ENCODE data around the gene NPAT. TPM values are rescaled to one million over a fixed set of nuclear protein-coding genes. Genes with fewer than 3 reads are reported as not detected.
A peak's percentile ranks its signal among the peaks of the same experiment; 100 is the strongest.

The NPAT gene
- total and polyA plus RNA-seq, 11 donors, result 1.8 to 12.3 (median 8.1) TPM

DNA sequence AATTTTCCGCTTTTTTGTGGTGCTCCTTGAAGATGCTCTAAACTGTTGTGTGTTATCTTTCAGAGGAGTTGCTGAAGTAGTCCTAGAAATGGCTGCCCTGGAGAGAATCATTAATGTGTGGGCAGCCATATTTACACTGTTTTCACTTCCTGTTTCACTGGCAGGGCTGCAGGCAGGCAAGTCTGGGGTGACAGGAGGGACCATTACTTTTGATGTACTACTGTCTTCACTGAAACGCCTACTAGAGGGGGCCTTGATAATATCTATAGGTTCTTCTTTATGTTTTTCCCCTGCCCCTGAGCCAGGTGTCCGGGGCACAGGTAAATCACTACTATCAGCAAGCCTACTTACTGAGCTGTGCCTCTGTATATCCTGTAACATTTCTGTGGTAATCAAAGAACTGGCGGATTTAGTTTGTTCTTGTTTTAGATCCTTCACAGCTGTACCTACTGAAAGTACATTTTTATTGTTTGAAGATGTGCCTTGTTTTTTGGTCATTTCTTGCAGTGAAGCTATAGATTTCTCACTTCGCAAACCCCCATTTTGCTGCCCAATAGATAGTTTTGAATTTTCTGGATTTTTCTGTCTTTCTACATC, 61.4 kb downstream of the NPAT start:
- Histone ChIP-seq H3K4me1 (no peaks in the 10 kb centered on the region), H3K9me3 (no peaks in the 10 kb centered on the region), H3K36me3 (peaks cover 0 to 100% (median 94%) of the 10 kb centered on the region in 9 donors), H3K27me3 (no peaks in the 10 kb centered on the region), H3K27ac (no peak overlapping the region), H3K4me3 (no peak overlapping the region)
- 93 to 97% (median 95%) methylated on average over 5 of the region's 5 CpGs for WGBS, 4 donors
- DNase-seq (no peak), ATAC-seq (no peak)
- TF ChIP-seq, protein P1, sequence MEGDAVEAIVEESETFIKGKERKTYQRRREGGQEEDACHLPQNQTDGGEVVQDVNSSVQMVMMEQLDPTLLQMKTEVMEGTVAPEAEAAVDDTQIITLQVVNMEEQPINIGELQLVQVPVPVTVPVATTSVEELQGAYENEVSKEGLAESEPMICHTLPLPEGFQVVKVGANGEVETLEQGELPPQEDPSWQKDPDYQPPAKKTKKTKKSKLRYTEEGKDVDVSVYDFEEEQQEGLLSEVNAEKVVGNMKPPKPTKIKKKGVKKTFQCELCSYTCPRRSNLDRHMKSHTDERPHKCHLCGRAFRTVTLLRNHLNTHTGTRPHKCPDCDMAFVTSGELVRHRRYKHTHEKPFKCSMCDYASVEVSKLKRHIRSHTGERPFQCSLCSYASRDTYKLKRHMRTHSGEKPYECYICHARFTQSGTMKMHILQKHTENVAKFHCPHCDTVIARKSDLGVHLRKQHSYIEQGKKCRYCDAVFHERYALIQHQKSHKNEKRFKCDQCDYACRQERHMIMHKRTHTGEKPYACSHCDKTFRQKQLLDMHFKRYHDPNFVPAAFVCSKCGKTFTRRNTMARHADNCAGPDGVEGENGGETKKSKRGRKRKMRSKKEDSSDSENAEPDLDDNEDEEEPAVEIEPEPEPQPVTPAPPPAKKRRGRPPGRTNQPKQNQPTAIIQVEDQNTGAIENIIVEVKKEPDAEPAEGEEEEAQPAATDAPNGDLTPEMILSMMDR (IDR thresholded peaks at IDR 0.05), result no peak
- no peak for TF ChIP-seq POLR2A (IDR thresholded peaks at IDR 0.05)
- intact Hi-C loops (cut with DNase I), result no loop called here

DNA sequence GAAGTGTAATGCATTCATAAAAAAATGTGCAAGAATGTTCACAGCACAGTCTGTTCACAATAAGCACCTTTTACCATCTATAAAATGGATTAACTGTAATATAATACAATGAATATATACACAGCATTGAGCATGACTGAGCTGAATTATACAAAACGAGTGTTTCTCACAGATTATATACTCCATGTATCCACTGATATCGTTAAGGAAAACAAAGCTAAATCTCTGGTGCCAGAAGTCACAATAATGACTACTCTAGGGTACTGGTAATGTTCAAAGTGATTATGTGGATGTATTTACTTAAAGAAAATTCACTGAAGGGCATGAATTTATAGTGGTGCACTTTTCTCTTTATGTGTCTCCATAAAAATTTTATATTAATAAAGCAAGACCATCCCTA, 67.8 kb downstream of the NPAT start:
- H3K27ac ChIP-seq, result no peak overlapping the region
- DNase-seq, result no peak
- peaks cover 0 to 100% (median 93%) of the 10 kb centered on the region in 9 donors for H3K36me3 ChIP-seq
- no peak overlapping the region for H3K4me3 ChIP-seq
- ATAC-seq, result no peak
- TF ChIP-seq, protein P1 (IDR thresholded peaks at IDR 0.05), result no peak
- no peak for TF ChIP-seq POLR2A (IDR thresholded peaks at IDR 0.05)
- no peaks in the 10 kb centered on the region for H3K9me3 ChIP-seq
- WGBS, 4 donors, result 70 to 77% (median 73%) methylated on average over 2 of the region's 2 CpGs
- no peaks in the 10 kb centered on the region for H3K4me1 ChIP-seq
- no peaks in the 10 kb centered on the region for H3K27me3 ChIP-seq
- intact Hi-C loops (cut with DNase I), result loop anchor here in 1 of 10 donors (10.0 kb wide), 1 partner anchor 60 kb away; no protein-coding TSS in a partner anchor

DNA sequence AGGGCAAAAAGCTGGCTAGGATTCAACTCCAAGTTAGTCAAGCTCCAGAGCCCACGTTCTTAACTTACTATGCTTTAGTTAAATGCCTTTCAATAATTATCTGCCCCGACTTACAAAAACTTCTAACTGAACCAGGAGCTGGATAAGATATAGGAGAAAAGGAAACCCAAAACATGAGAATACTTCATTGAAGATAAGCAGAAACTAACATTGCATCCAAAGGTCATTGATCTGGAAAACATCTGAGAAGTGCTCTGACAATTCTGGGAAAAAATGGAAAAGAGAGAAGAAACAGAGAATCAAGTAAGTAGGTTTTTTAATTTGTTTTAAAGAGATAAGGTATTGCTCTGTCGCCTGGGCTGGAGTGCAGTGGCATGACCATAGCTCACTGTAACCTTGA, 73.9 kb downstream of the NPAT start:
- ATAC-seq, result no peak
- Histone ChIP-seq H3K27ac (no peak overlapping the region), H3K4me3 (no peak overlapping the region), H3K9me3 (no peaks in the 10 kb centered on the region), H3K36me3 (peaks cover 0 to 100% (median 99%) of the 10 kb centered on the region in 9 donors), H3K27me3 (no peaks in the 10 kb centered on the region), H3K4me1 (peaks cover 0 to 6% (median 0%) of the 10 kb centered on the region in 12 donors)
- intact Hi-C loops (cut with DNase I), result no loop called here
- WGBS, 4 donors, result 37 to 48% (median 42%) methylated on average over 3 of the region's 3 CpGs
- DNase-seq, result no peak
- no peak for TF ChIP-seq POLR2A (IDR thresholded peaks at IDR 0.05)
- TF ChIP-seq, protein P1 (IDR thresholded peaks at IDR 0.05), result no peak

DNA sequence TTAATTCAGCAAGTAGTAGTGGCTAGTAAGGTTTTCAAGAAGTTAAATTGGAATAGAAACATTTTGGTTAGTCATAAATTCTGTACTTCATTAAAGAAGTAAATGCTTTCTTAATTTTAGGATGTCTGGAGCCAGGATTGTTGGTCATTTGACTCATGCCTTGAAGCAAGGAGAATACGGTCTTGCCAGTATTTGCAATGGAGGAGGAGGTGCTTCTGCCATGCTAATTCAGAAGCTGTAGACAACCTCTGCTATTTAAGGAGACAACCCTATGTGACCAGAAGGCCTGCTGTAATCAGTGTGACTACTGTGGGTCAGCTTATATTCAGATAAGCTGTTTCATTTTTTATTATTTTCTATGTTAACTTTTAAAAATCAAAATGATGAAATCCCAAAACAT, 75.3 kb downstream of the NPAT start:
- WGBS, 4 donors, result 48 to 60% (median 51%) methylated on average over 1 of the region's 1 CpG
- Histone ChIP-seq H3K9me3 (no peaks in the 10 kb centered on the region), H3K27ac (no peak overlapping the region), H3K27me3 (no peaks in the 10 kb centered on the region), H3K4me1 (peaks cover 0 to 6% (median 0%) of the 10 kb centered on the region in 12 donors), H3K4me3 (no peak overlapping the region), H3K36me3 (peaks cover 0 to 100% (median 99%) of the 10 kb centered on the region in 9 donors)
- no peak for DNase-seq
- intact Hi-C loops (cut with DNase I), result no loop called here
- TF ChIP-seq, protein P1 (IDR thresholded peaks at IDR 0.05), result no peak
- TF ChIP-seq POLR2A (IDR thresholded peaks at IDR 0.05), result no peak
- ATAC-seq, result peak in 2 of 4 donors; percentile 69 to 76

All from heart left ventricle (tissue), 16 donors.